ENCODE measurements around the gene MAGI3.

The MAGI3 gene

DNA sequence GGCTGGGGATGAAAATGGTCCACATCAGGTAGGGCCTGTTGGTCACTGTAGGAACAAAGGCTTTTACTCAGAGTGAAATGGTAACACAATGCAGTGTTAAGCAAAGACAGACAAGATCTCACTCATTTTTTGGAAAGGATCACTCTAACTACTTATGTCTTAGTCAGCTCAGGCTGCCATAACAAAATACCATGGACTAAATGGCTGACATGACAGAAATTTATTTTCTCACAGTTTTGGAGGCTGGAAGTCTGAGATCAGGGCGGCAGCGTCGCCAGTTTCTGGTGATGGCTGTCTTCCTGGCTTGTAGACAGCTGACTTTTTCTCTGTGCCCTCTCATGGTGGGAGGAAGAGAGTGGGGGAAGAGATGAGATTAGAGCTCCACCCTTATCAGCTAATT lies 10.2 kb upstream of the MAGI3 start:
- Histone ChIP-seq H3K36me3 (ENCODE audit: low read depth) (no peaks in the 10 kb centered on the region), H3K27ac (ENCODE audit: poor library complexity, severe bottlenecking) (no peak overlapping the region), H3K4me1 (ENCODE audit: insufficient read depth, poor library complexity, severe bottlenecking) (no peaks in the 10 kb centered on the region), H3K4me3 (ENCODE audit: severe bottlenecking) (no peak overlapping the region), H3K9me3 (ENCODE audit: severe bottlenecking) (no peaks in the 10 kb centered on the region), H3K27me3 (ENCODE audit: insufficient read depth, poor library complexity, severe bottlenecking) (no peaks in the 10 kb centered on the region)
- ATAC-seq (ENCODE audit: low read depth) (no peak), DNase-seq (ENCODE audit: low spot score) (no peak)
- TF ChIP-seq, protein P1, sequence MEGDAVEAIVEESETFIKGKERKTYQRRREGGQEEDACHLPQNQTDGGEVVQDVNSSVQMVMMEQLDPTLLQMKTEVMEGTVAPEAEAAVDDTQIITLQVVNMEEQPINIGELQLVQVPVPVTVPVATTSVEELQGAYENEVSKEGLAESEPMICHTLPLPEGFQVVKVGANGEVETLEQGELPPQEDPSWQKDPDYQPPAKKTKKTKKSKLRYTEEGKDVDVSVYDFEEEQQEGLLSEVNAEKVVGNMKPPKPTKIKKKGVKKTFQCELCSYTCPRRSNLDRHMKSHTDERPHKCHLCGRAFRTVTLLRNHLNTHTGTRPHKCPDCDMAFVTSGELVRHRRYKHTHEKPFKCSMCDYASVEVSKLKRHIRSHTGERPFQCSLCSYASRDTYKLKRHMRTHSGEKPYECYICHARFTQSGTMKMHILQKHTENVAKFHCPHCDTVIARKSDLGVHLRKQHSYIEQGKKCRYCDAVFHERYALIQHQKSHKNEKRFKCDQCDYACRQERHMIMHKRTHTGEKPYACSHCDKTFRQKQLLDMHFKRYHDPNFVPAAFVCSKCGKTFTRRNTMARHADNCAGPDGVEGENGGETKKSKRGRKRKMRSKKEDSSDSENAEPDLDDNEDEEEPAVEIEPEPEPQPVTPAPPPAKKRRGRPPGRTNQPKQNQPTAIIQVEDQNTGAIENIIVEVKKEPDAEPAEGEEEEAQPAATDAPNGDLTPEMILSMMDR (IDR thresholded peaks at IDR 0.05; ENCODE audit: poor library complexity, severe bottlenecking), result no peak

DNA sequence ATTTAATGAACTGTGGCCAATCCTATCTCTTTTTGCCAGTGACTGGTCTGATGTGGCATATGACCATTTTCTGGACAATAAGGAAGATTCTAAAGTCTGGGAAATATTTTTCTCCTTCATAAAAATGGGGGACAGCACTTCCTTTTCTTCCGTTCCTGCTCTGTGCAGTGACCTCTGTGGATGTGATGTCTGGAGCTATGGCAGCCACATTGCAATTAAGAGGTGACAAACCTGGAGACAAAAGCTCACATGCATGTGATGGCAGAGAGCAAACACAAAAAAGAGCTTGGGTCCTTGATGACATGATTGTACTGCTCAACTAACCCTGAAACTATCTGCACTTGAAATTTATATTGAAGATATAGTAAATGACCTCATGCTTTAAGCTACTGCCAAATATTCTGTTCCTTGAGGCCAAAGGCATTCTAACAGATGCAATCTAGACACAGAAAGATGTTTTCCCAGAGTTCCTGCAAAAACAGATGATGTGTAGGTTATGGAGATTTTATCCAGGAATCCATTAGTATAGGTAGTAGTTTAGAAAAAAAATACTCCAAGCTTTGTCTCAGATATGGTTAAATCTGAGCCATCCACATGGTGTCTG lies 2.2 kb upstream of the MAGI3 start:
- peak overlapping the region; percentile 55 for H3K27ac ChIP-seq (ENCODE audit: poor library complexity, severe bottlenecking)
- no peak overlapping the region for H3K4me3 ChIP-seq (ENCODE audit: severe bottlenecking)

DNA sequence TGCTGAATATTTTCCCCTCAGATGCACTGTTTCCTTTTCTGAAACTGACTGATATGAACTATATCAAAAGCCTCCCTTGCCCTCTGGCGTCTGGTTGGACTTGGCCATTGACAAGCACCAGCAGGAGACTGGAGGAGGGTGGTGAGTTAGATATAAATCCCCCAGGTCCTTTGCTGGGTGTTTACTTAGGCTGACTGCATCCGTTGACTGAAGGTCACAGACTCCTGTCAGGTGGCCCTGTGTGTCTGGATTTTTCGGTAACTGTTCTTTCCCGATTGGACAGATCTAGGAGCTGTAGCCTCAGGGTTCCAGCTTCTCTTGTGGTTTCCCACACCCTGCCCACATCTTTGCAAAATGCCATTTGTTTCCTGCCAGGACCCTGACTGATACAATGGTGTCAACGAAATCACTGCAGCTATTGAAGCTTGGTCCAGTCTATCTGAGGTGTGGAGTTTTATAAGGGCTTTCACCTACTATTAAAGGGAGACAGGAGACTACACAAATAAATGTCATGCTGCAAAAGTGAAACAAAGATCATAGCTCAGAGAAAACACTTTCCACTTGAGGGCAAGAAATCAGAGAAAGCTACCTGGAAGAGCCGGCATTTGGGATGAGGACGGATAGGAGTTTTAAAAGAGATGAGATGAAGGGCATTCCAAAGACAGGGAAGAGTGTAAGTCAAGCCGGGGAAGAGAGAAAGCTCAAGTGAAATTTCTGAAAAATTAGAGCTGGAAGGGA lies 1.5 kb upstream of the MAGI3 start:
- Histone ChIP-seq H3K4me3 (ENCODE audit: severe bottlenecking) (peak overlapping the region; percentile 89), H3K27ac (ENCODE audit: poor library complexity, severe bottlenecking) (peak overlapping the region; percentile 55)

More for the DNA sequence above, 2.2 kb upstream of the MAGI3 start:
- TF ChIP-seq, protein P1 (IDR thresholded peaks at IDR 0.05; ENCODE audit: poor library complexity, severe bottlenecking), result no peak
- Histone ChIP-seq H3K4me1 (ENCODE audit: insufficient read depth, poor library complexity, severe bottlenecking) (peaks cover 3% of the 10 kb centered on the region), H3K27me3 (ENCODE audit: insufficient read depth, poor library complexity, severe bottlenecking) (no peaks in the 10 kb centered on the region), H3K36me3 (ENCODE audit: low read depth) (no peaks in the 10 kb centered on the region), H3K9me3 (ENCODE audit: severe bottlenecking) (no peaks in the 10 kb centered on the region)
- no peak for ATAC-seq (ENCODE audit: low read depth)
- DNase-seq (ENCODE audit: low spot score), result no peak

DNA sequence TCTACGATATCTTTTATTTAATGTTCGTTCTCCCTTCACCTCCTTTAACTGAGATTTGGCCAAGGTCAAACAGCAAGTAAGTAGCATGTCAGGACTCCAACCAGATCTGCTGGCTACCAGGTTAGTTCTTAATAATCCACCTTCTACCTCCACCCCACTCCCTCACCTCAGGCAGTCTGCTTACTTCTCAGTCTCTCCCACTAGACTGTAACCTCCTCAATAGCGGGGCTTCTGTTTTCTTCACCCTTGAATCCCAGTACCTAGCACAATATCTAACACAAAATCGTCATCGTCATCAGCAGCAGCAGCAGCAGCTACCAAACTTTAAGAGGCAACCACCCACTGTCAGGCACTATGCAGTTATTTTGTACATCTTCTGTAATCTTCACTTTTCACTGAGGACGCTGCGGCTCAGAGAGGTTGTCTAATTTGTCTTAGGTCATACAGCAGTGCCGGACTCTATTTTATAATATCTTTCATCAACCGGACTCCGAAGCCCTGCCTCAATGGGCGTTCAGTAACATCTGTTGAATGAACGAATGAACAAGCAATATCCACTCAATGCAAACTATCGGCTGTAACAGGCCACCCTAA lies 859 bp upstream of the MAGI3 start:
- Histone ChIP-seq H3K27me3 (ENCODE audit: insufficient read depth, poor library complexity, severe bottlenecking) (no peaks in the 10 kb centered on the region), H3K4me1 (ENCODE audit: insufficient read depth, poor library complexity, severe bottlenecking) (peaks cover 16% of the 10 kb centered on the region), H3K27ac (ENCODE audit: poor library complexity, severe bottlenecking) (peak overlapping the region; percentile 55), H3K36me3 (ENCODE audit: low read depth) (no peaks in the 10 kb centered on the region), H3K9me3 (ENCODE audit: severe bottlenecking) (no peaks in the 10 kb centered on the region), H3K4me3 (ENCODE audit: severe bottlenecking) (peak overlapping the region; percentile 89)
- TF ChIP-seq, protein P1 (IDR thresholded peaks at IDR 0.05; ENCODE audit: poor library complexity, severe bottlenecking), result no peak
- no peak for DNase-seq (ENCODE audit: low spot score)
- no peak for ATAC-seq (ENCODE audit: low read depth)

More for the DNA sequence above, 1.5 kb upstream of the MAGI3 start:
- Histone ChIP-seq H3K27me3 (ENCODE audit: insufficient read depth, poor library complexity, severe bottlenecking) (no peaks in the 10 kb centered on the region), H3K36me3 (ENCODE audit: low read depth) (no peaks in the 10 kb centered on the region), H3K4me1 (ENCODE audit: insufficient read depth, poor library complexity, severe bottlenecking) (peaks cover 10% of the 10 kb centered on the region), H3K9me3 (ENCODE audit: severe bottlenecking) (no peaks in the 10 kb centered on the region)
- no peak for DNase-seq (ENCODE audit: low spot score)
- TF ChIP-seq, protein P1 (IDR thresholded peaks at IDR 0.05; ENCODE audit: poor library complexity, severe bottlenecking), result peak; percentile 2
- ATAC-seq (ENCODE audit: low read depth), result no peak
